ENCODE results near the gene MAP3K4. TPM values are rescaled to one million over a fixed set of nuclear protein-coding genes. Genes with fewer than 3 reads are reported as not detected.

MAP3K4 gene
- total RNA-seq, 1 donor from 2014 or later = 25.5 TPM

DNA sequence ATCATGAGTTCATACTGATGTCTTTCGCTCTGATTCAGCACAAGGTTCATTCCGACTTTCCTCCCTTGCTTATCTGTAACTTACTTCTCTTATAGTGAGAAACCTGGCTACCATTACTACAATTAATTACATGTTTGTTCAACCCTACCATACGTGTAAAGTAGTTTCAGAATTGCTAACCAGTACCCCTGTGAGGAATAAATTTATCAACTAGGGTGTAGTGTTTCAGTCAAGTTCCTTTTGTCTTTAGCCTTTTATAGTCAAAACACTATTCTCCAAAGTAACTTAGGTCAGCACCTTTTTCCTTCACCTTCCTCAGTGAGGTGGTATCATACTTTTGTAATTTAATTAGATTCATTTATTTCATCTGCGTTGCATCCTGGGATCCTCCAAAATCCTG lies 64.9 kb downstream of the MAP3K4 start:
- H3K27me3 Mint-ChIP-seq (ENCODE audit: low read depth) = no peaks in the 10 kb centered on the region

GRCh38 chr6:161057103-161058091 lies 65.8 kb downstream of the MAP3K4 start:
- DNase-seq (ENCODE audit: low spot score) = no peak
- TF ChIP-seq, protein P1, sequence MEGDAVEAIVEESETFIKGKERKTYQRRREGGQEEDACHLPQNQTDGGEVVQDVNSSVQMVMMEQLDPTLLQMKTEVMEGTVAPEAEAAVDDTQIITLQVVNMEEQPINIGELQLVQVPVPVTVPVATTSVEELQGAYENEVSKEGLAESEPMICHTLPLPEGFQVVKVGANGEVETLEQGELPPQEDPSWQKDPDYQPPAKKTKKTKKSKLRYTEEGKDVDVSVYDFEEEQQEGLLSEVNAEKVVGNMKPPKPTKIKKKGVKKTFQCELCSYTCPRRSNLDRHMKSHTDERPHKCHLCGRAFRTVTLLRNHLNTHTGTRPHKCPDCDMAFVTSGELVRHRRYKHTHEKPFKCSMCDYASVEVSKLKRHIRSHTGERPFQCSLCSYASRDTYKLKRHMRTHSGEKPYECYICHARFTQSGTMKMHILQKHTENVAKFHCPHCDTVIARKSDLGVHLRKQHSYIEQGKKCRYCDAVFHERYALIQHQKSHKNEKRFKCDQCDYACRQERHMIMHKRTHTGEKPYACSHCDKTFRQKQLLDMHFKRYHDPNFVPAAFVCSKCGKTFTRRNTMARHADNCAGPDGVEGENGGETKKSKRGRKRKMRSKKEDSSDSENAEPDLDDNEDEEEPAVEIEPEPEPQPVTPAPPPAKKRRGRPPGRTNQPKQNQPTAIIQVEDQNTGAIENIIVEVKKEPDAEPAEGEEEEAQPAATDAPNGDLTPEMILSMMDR (IDR thresholded peaks at IDR 0.05) = no peak
- no peak overlapping the region for H3K4me3 Mint-ChIP-seq (ENCODE audit: unreplicated experiment)
- H3K4me1 Mint-ChIP-seq (ENCODE audit: low read depth) = peaks cover 6% of the 10 kb centered on the region
- no peaks in the 10 kb centered on the region for H3K27me3 Mint-ChIP-seq (ENCODE audit: low read depth)
- H3K27ac Mint-ChIP-seq (ENCODE audit: unreplicated experiment) = no peak overlapping the region
- H3K36me3 Mint-ChIP-seq (ENCODE audit: low read depth) = peaks cover 4% of the 10 kb centered on the region
- peaks cover 2% of the 10 kb centered on the region for H3K9me3 Mint-ChIP-seq (ENCODE audit: low read depth)

More for the DNA sequence above, 64.9 kb downstream of the MAP3K4 start:
- Mint-ChIP-seq H3K9me3 (ENCODE audit: low read depth) (peaks cover under 1% of the 10 kb centered on the region), H3K36me3 (ENCODE audit: low read depth) (peaks cover 3% of the 10 kb centered on the region), H3K4me1 (ENCODE audit: low read depth) (peaks cover 6% of the 10 kb centered on the region), H3K4me3 (ENCODE audit: unreplicated experiment) (no peak overlapping the region), H3K27ac (ENCODE audit: unreplicated experiment) (no peak overlapping the region)
- TF ChIP-seq, protein P1 (IDR thresholded peaks at IDR 0.05) = no peak
- no peak for DNase-seq (ENCODE audit: low spot score)

DNA sequence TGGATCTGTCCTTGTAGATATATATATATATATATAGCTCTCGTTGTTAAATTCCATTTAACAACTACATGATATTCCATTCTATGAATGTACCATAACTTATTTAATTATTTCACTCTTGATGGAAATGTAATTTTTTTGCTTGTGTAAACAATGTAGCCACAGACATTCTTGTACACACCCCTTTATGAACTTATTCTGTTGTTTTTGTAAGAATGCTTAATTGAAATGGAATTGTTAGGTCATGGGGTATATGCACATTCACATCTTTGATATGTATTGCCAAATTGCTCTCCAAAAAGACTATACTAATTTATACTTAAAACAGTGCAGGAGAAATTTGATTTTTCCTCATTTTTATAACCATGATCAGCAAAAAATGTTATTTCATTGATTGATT lies 67.2 kb downstream of the MAP3K4 start:
- Mint-ChIP-seq H3K4me3 (ENCODE audit: unreplicated experiment) (no peak overlapping the region), H3K36me3 (ENCODE audit: low read depth) (peaks cover 4% of the 10 kb centered on the region), H3K27ac (ENCODE audit: unreplicated experiment) (no peak overlapping the region), H3K4me1 (ENCODE audit: low read depth) (peaks cover 9% of the 10 kb centered on the region), H3K27me3 (ENCODE audit: low read depth) (no peaks in the 10 kb centered on the region), H3K9me3 (ENCODE audit: low read depth) (peaks cover 2% of the 10 kb centered on the region)
- DNase-seq (ENCODE audit: low spot score) = no peak
- TF ChIP-seq, protein P1 (IDR thresholded peaks at IDR 0.05) = no peak

GRCh38 chr6:161061576-161061975 lies 70.0 kb downstream of the MAP3K4 start:
- Mint-ChIP-seq H3K4me1 (ENCODE audit: low read depth) (peaks cover 9% of the 10 kb centered on the region), H3K4me3 (ENCODE audit: unreplicated experiment) (no peak overlapping the region), H3K27me3 (ENCODE audit: low read depth) (no peaks in the 10 kb centered on the region), H3K36me3 (ENCODE audit: low read depth) (peaks cover 5% of the 10 kb centered on the region), H3K27ac (ENCODE audit: unreplicated experiment) (no peak overlapping the region), H3K9me3 (ENCODE audit: low read depth) (peaks cover 2% of the 10 kb centered on the region)
- TF ChIP-seq, protein P1 (IDR thresholded peaks at IDR 0.05) = no peak
- no peak for DNase-seq (ENCODE audit: low spot score)

- no peak overlapping the region for H3K4me3 Mint-ChIP-seq (ENCODE audit: unreplicated experiment)
- H3K27ac Mint-ChIP-seq (ENCODE audit: unreplicated experiment) = no peak overlapping the region
These were observed 73.3 kb downstream of the MAP3K4 start for GRCh38 chr6:161064915-161065314.

More at GRCh38 chr6:161064915-161065314, 73.3 kb downstream of the MAP3K4 start:
- H3K4me1 Mint-ChIP-seq (ENCODE audit: low read depth) = peaks cover 3% of the 10 kb centered on the region
- H3K27me3 Mint-ChIP-seq (ENCODE audit: low read depth) = no peaks in the 10 kb centered on the region
- peaks cover 2% of the 10 kb centered on the region for H3K9me3 Mint-ChIP-seq (ENCODE audit: low read depth)
- TF ChIP-seq, protein P1 (IDR thresholded peaks at IDR 0.05) = no peak
- peaks cover 5% of the 10 kb centered on the region for H3K36me3 Mint-ChIP-seq (ENCODE audit: low read depth)
- no peak for DNase-seq (ENCODE audit: low spot score)

Measured in chondrocyte (in vitro differentiated cells).